Esophagus squamous epithelium (tissue), 4 donors: Measurements from ENCODE around the gene TNFRSF13B.
"Not testable (repeated sequence)": the region's sequence is repeated elsewhere in the genome, so short reads cannot be mapped to it uniquely, and the experiment has no call there.

Experiments used
- CTCF ChIP-seq, 6 experiments: fragments of 450-650 bp in 4 of 6; fragments of 200-600 bp in 2 of 6; sonication (generic) in 2 of 6; IDR thresholded peaks; one replicate each; pipeline ENCODE4 v1.5.1; 2016 to 2019; ENCODE audit warnings: antibody characterized with exemption in 6 of 6, mild to moderate bottlenecking in 4 of 6, moderate library complexity in 4 of 6
- POLR2A ChIP-seq, 4 donors: fragments of 450-650 bp; IDR thresholded peaks; one replicate each; pipeline ENCODE4 v1.6.1; 2017; ENCODE audit warnings: antibody characterized with exemption in 4 of 4, mild to moderate bottlenecking in 4 of 4, moderate library complexity in 3 of 4

- TF ChIP-seq CTCF, POLR2A (IDR thresholded peaks at IDR 0.05): not testable (repeated sequence)
These were observed 31.1 kb upstream of the TNFRSF13B start for GRCh38 chr17:17002731-17003715.
